ENCODE measurements around the gene UST. TPM values are rescaled to one million over a fixed set of nuclear protein-coding genes. Genes with fewer than 3 reads are reported as not detected.

Gene UST
- total RNA-seq, 1 experiment from 2014 or later = 6.1 TPM

GRCh38 chr6:148700741-148701311 is 46.0 kb upstream of the UST start:
- Histone ChIP-seq H3K4me2 (ENCODE audit: low read length) (no peak overlapping the region), H3K27ac (ENCODE audit: low read depth, low read length) (no peak overlapping the region), H3K9me2 (ENCODE audit: insufficient read depth) (no peaks in the 10 kb centered on the region), H3K4me1 (ENCODE audit: control insufficient read depth in 1 of 2, insufficient read depth in 2 of 2, low read length in 2 of 2) (no peaks in the 10 kb centered on the region), H4K20me1 (ENCODE audit: insufficient read depth) (no peaks in the 10 kb centered on the region), H2AFZ (ENCODE audit: low read depth, low read length, poor library complexity, severe bottlenecking) (no peak overlapping the region), H3K27me3 (ENCODE audit: insufficient read depth, low read length) (no peaks in the 10 kb centered on the region), H3K36me3 (ENCODE audit: control insufficient read depth in 1 of 2, insufficient read depth in 2 of 2, low read length in 2 of 2) (no peaks in the 10 kb centered on the region), H3K4me3 (replicated peaks in 1 of 2; ENCODE audit: low read depth in 1 of 2, low read length in 2 of 2) (no peak overlapping the region), H3K9ac (ENCODE audit: low read length) (no peak overlapping the region), H3K9me3 (ENCODE audit: control insufficient read depth in 1 of 2, insufficient read depth in 1 of 2, low read depth in 1 of 2, low read length in 2 of 2) (no peaks in the 10 kb centered on the region), H3K79me2 (ENCODE audit: insufficient read depth, low read length) (no peaks in the 10 kb centered on the region)
- ChIA-PET POLR2A (no interaction called here), CTCF (interaction anchor here (1.0 kb wide), 1 partner anchor 123 kb away, joined by 3 read pairs; no protein-coding TSS in a partner anchor), RAD21 (ENCODE audit: low non-redundant PET in 1 of 2, low total read pairs in 2 of 2, uncharacterized antibody in 2 of 2, unreplicated experiment in 2 of 2) (no interaction called here)
- DNase-seq (ENCODE audit: low read depth, low spot score) (no peak), ATAC-seq (no peak)
- intact Hi-C loops (cut with micrococcal nuclease) = no loop called here
- TF ChIP-seq POLR2AphosphoS5 (IDR thresholded peaks at IDR 0.05; ENCODE audit: low read depth, low read length) = no peak
- no peak for TF ChIP-seq CTCF (IDR thresholded peaks at IDR 0.05 in 2 of 3, conservative IDR thresholded peaks at IDR 0.05 in 1 of 3; ENCODE audit: borderline replicate concordance in 1 of 3, insufficient read depth in 1 of 3, low read depth in 2 of 3, low read length in 2 of 3)
- TF ChIP-seq ZBTB33 (IDR thresholded peaks at IDR 0.05; ENCODE audit: extremely low read depth, insufficient replicate concordance, low read length) = no peak
- TF ChIP-seq ATF3 (IDR thresholded peaks at IDR 0.05) = no peak
- no peak for TF ChIP-seq ELF1 (IDR thresholded peaks at IDR 0.05; ENCODE audit: borderline replicate concordance, low read depth)
- no peak for TF ChIP-seq ZNF274 (IDR thresholded peaks at IDR 0.05; ENCODE audit: low read depth, low read length)
- no peak for TF ChIP-seq JUND (IDR thresholded peaks at IDR 0.05)
- no peak for TF ChIP-seq TCF7L2 (IDR thresholded peaks at IDR 0.05; ENCODE audit: borderline replicate concordance, extremely low read depth, insufficient read depth, insufficient read length)
- no peak for TF ChIP-seq MAX (IDR thresholded peaks at IDR 0.05)
- no TSS peak for BruUV-seq (replicated peaks)
